ENCODE results near the gene OTUB1. TPM values are rescaled to one million over a fixed set of nuclear protein-coding genes. Genes with fewer than 3 reads are reported as not detected.
A peak's percentile ranks its signal among the peaks of the same experiment; 100 is the strongest.

Gene OTUB1
- total RNA-seq, 1 donor from 2014 or later = 51.3 TPM

DNA sequence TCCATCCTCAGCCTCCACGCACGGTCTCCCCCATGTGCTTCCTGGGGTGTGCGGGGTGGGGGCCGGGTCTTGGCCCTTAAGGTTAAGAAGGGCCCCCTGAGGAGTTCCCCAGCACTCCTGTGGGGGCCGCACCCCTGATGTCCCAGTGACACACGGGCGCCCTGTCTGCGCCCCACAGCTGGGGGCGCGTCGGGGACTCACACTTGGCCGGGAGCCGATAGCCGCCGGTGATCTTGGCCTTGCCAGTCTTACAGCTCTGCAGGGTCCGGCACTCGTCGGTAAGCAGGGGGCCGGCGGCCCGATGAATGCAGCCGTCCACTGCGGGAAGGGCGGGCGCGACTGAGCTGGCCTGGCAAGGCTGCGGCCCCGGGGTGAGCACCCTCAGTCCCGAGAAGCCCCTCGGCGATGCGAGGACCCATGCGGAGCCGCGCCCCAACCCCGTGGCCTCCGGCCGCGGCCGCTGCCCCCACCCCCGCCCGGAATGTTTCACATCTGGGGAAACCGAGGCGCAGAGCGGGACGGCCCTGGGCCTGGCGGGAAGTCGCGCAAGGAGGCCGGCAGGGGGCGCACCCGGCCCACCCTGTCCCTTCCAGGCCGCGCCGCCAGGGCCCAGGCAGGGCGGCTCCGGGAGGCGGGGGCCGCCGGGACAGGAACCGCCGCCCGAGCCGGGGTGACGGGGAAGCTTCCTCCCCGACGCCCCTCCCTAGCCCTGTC, 13.9 kb downstream of the OTUB1 start:
- Histone ChIP-seq H3K36me3 (no peaks in the 10 kb centered on the region), H3K79me2 (ENCODE audit: low read depth) (no peaks in the 10 kb centered on the region), H3K4me3 (peak overlapping the region; percentile 55), H3K9ac (no peak overlapping the region), H3K27ac (no peak overlapping the region), H3F3A (ENCODE audit: low read depth) (peaks cover 53% of the 10 kb centered on the region), H4K20me1 (ENCODE audit: low read depth) (peaks cover 74% of the 10 kb centered on the region), H3K27me3 (peaks cover 42% of the 10 kb centered on the region), H3K9me3 (ENCODE audit: low read depth) (no peaks in the 10 kb centered on the region), H3K4me1 (peaks cover 23% of the 10 kb centered on the region), H3K4me2 (peak overlapping the region; percentile 93), H2AFZ (replicated peaks) (no peak overlapping the region)
- Mint-ChIP-seq H3K36me3 (peaks cover 10% of the 10 kb centered on the region), H3K27me3 (ENCODE audit: insufficient read depth, low read depth) (peaks cover 6% of the 10 kb centered on the region), H3K4me1 (peaks cover 16% of the 10 kb centered on the region), H3K27ac (no peak overlapping the region), H3K9me3 (no peaks in the 10 kb centered on the region), H3K4me3 (peak overlapping the region; percentile 46)
- DNase-seq (ENCODE audit: low spot score) = peak; percentile 91
- TF ChIP-seq, protein P1, sequence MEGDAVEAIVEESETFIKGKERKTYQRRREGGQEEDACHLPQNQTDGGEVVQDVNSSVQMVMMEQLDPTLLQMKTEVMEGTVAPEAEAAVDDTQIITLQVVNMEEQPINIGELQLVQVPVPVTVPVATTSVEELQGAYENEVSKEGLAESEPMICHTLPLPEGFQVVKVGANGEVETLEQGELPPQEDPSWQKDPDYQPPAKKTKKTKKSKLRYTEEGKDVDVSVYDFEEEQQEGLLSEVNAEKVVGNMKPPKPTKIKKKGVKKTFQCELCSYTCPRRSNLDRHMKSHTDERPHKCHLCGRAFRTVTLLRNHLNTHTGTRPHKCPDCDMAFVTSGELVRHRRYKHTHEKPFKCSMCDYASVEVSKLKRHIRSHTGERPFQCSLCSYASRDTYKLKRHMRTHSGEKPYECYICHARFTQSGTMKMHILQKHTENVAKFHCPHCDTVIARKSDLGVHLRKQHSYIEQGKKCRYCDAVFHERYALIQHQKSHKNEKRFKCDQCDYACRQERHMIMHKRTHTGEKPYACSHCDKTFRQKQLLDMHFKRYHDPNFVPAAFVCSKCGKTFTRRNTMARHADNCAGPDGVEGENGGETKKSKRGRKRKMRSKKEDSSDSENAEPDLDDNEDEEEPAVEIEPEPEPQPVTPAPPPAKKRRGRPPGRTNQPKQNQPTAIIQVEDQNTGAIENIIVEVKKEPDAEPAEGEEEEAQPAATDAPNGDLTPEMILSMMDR (IDR thresholded peaks at IDR 0.05) = peak; percentile 73
- TF ChIP-seq EZH2 (IDR thresholded peaks at IDR 0.05) = no peak
- TF ChIP-seq EZH2phosphoT487 (IDR thresholded peaks at IDR 0.05) = no peak

DNA sequence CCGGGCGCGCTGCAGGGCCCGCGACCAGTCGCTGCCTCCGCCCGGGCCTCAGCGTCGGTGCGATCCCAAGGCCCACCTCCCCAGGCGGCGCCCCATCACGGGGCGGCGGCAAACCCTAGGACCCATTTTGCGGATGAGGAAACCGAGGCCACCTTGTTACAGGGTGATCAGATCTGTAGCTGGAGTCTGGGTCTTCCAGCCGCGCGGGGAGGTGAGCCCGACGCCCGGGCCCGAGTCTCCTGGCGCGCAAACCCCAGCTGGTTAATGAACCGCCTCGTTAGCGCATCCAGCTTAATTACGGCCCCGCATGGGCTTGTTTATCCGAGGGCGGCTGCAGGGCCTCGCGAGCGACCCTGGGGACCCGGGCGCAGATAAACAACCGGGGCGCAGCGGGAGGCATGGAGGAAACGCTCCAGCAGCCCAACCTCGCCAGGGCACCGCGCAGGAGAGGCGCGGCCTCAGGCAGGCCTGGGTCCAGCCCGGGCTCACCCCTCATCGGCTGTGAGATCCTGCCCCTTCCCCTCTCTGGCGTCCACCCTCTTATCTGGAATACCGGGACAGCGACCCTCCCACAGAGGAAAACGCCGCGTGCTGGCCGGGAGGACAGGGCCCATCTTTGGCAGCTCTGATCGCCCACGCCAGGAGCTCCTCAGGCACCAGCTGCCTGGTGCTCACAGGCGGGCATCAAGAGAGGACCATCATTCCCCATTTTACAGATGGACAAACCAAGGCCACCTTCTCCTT, 14.7 kb downstream of the OTUB1 start:
- no peak overlapping the region for H3K27ac ChIP-seq
- peaks cover 55% of the 10 kb centered on the region for H3F3A ChIP-seq (ENCODE audit: low read depth)
- H2AFZ ChIP-seq (replicated peaks) = no peak overlapping the region
- no peaks in the 10 kb centered on the region for H3K79me2 ChIP-seq (ENCODE audit: low read depth)
- no peaks in the 10 kb centered on the region for H3K36me3 ChIP-seq
- TF ChIP-seq, protein P1 (IDR thresholded peaks at IDR 0.05) = peak; percentile 2
- no peak for TF ChIP-seq EZH2phosphoT487 (IDR thresholded peaks at IDR 0.05)
- Mint-ChIP-seq H3K9me3 (no peaks in the 10 kb centered on the region), H3K4me1 (peaks cover 16% of the 10 kb centered on the region), H3K4me3 (peak overlapping the region; percentile 65), H3K27ac (no peak overlapping the region), H3K27me3 (ENCODE audit: insufficient read depth, low read depth) (peaks cover 6% of the 10 kb centered on the region), H3K36me3 (peaks cover 8% of the 10 kb centered on the region)
- peak overlapping the region; percentile 93 for H3K4me2 ChIP-seq
- H3K9me3 ChIP-seq (ENCODE audit: low read depth) = no peaks in the 10 kb centered on the region
- H3K27me3 ChIP-seq = peaks cover 50% of the 10 kb centered on the region
- H3K4me1 ChIP-seq = peaks cover 23% of the 10 kb centered on the region
- peak; percentile 38 for DNase-seq (ENCODE audit: low spot score)
- no peak overlapping the region for H3K9ac ChIP-seq
- H3K4me3 ChIP-seq = peak overlapping the region; percentile 55
- H4K20me1 ChIP-seq (ENCODE audit: low read depth) = peaks cover 71% of the 10 kb centered on the region

DNA sequence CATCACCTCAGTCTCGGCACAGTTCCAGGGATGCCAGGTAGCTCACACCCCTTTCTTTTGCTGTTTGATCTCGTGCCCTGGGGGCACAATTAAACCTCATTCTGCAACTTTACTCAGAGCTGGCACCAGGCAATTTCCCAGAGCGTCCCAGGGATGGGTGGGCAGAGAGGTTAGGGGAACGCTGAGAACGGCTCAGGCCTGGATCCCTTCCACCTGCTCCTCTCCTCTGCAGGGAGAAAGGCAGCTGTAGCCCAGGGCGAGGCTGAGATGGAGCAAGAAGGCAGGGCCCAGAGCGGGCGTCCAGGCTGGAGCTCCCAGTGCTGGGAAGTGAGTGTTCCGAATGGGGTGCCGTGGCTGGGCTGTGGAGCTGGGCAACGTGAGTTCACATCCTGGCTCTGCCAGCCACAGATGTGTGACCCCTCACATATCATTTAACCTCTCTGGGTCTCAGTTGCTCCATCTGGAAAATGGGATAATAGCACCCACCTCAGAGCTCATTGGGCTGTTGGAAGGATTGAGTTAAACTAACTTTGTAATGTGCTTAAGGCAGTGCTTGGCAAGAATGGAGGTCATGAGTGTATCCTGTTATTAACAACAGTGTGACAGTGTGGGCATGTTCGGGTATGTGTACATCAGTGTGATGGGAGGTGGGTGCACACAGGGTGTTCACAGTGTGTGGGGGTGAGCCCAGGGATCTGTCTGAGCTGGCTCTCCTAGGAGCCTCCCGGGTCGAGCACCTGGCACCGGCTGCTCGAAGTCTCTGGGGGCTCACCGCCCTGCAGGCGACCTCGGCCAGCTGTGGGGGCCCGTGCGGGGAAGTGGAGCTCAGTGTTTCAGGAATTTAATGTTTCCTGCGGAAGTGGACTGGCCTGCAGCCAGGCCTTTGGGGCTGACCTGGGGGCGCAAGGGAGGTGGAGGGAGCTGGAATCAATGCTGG, 15.5 kb downstream of the OTUB1 start:
- no peak for TF ChIP-seq EZH2 (IDR thresholded peaks at IDR 0.05)
- TF ChIP-seq EZH2phosphoT487 (IDR thresholded peaks at IDR 0.05) = no peak
- no peak overlapping the region for H3K4me2 ChIP-seq
- no peak overlapping the region for H3K27ac Mint-ChIP-seq

More for the DNA sequence above, 15.5 kb downstream of the OTUB1 start:
- H3F3A ChIP-seq (ENCODE audit: low read depth) = peaks cover 63% of the 10 kb centered on the region
- no peak for DNase-seq (ENCODE audit: low spot score)
- no peak overlapping the region for H3K4me3 ChIP-seq
- H3K4me1 ChIP-seq = peaks cover 25% of the 10 kb centered on the region
- peaks cover 8% of the 10 kb centered on the region for H3K36me3 Mint-ChIP-seq
- H3K9me3 ChIP-seq (ENCODE audit: low read depth) = no peaks in the 10 kb centered on the region
- H3K9ac ChIP-seq = no peak overlapping the region
- peaks cover 18% of the 10 kb centered on the region for H3K4me1 Mint-ChIP-seq
- no peaks in the 10 kb centered on the region for H3K36me3 ChIP-seq
- peaks cover 4% of the 10 kb centered on the region for H3K27me3 Mint-ChIP-seq (ENCODE audit: insufficient read depth, low read depth)
- H4K20me1 ChIP-seq (ENCODE audit: low read depth) = peaks cover 71% of the 10 kb centered on the region
- H3K4me3 Mint-ChIP-seq = peak overlapping the region; percentile 65
- no peak overlapping the region for H3K27ac ChIP-seq
- H2AFZ ChIP-seq (replicated peaks) = no peak overlapping the region
- H3K9me3 Mint-ChIP-seq = no peaks in the 10 kb centered on the region
- H3K79me2 ChIP-seq (ENCODE audit: low read depth) = no peaks in the 10 kb centered on the region
- H3K27me3 ChIP-seq = peaks cover 58% of the 10 kb centered on the region
